HG03442 (cell line): Measurements from ENCODE around the gene KCNA5.

Source experiments
- ATAC-seq: cut with Tn5 transposase; IDR thresholded peaks from one replicate; pipeline ENCODE4 v1.9.1; 2021; ENCODE audit warnings: mild to moderate bottlenecking, moderate library complexity; ENCODE audit not compliant: unreplicated experiment

KCNA5 gene

GRCh38 chr12:5063149-5063548 lies 19.5 kb downstream of the KCNA5 start:
- no peak for ATAC-seq

- ATAC-seq = no peak
Measured at GRCh38 chr12:5064913-5065490, 21.3 kb downstream of the KCNA5 start.

- no peak for ATAC-seq
Measured at GRCh38 chr12:5066251-5066650, 22.6 kb downstream of the KCNA5 start.

GRCh38 chr12:5068126-5068525 lies 24.4 kb downstream of the KCNA5 start:
- no peak for ATAC-seq

GRCh38 chr12:5068619-5069018 lies 24.9 kb downstream of the KCNA5 start:
- no peak for ATAC-seq

- ATAC-seq = no peak
Measured at GRCh38 chr12:5070090-5070489, 26.4 kb downstream of the KCNA5 start.

GRCh38 chr12:5071496-5071895 lies 27.8 kb downstream of the KCNA5 start:
- ATAC-seq = no peak

GRCh38 chr12:5072311-5072710 lies 28.6 kb downstream of the KCNA5 start:
- no peak for ATAC-seq

- no peak for ATAC-seq
Measured at GRCh38 chr12:5073054-5073453, 29.4 kb downstream of the KCNA5 start.

- ATAC-seq = no peak
Measured at GRCh38 chr12:5073853-5074252, 30.2 kb downstream of the KCNA5 start.

- no peak for ATAC-seq
Measured at GRCh38 chr12:5076761-5077160, 33.1 kb downstream of the KCNA5 start.

- no peak for ATAC-seq
Measured at GRCh38 chr12:5078423-5078822, 34.7 kb downstream of the KCNA5 start.

GRCh38 chr12:5081016-5081415 lies 37.3 kb downstream of the KCNA5 start:
- no peak for ATAC-seq

- ATAC-seq = no peak
Measured at GRCh38 chr12:5083955-5084849, 40.5 kb downstream of the KCNA5 start.

- no peak for ATAC-seq
Measured at GRCh38 chr12:5085896-5086295, 42.2 kb downstream of the KCNA5 start.

- ATAC-seq = no peak
Measured at GRCh38 chr12:5087831-5088554, 44.3 kb downstream of the KCNA5 start.

GRCh38 chr12:5088586-5089264 lies 45.0 kb downstream of the KCNA5 start:
- ATAC-seq = no peak

- no peak for ATAC-seq
Measured at GRCh38 chr12:5094551-5094950, 50.9 kb downstream of the KCNA5 start.

- ATAC-seq = no peak
Measured at GRCh38 chr12:5094986-5095385, 51.3 kb downstream of the KCNA5 start.
